M059J (cell line): Measurements from ENCODE around the gene TRAK1. TPM values are rescaled to one million over a fixed set of nuclear protein-coding genes. Genes with fewer than 3 reads are reported as not detected.

Experiments
- DNase-seq: peaks from one replicate; pipeline ENCODE4 v3.0.0-alpha.2; 2012; ENCODE audit warnings: low read depth
- total RNA-seq: library from RNA; depleted of rRNA; stranded (reverse); fragments of >200 nt; shearing (Covaris generic); gene quantifications from 2 replicates; pipeline ENCODE4 v1.2.3, GENCODE V29; 2014

TRAK1 gene
- total RNA-seq, 1 experiment from 2014 or later = 9.6 TPM

- DNase-seq = no peak
Observed at GRCh38 chr3:42123824-42124658, 32.9 kb downstream of the TRAK1 start.

DNA sequence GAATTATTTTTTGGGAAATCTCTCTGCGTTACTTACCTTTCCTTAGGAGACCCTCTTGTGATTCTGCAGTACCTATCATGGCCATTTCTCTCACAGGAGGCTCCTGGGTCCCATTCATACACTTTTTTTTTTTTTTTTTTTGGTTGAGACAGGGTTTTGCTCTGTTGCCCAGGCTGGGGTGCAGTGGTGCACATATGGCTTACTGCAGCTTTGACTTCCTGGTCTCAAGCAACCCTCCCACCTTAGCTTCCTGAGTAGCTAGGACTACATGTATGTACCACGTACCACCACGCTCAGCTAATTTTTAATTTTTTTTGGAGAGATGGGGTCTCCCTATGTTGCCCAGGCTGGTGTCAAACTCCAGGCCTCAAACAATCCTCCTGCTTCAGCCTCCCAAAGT lies 36.1 kb downstream of the TRAK1 start:
- DNase-seq = no peak

- no peak for DNase-seq
Observed at GRCh38 chr3:42128526-42128925, 37.4 kb downstream of the TRAK1 start.

- peak; percentile 41 for DNase-seq
Observed at GRCh38 chr3:42129014-42129953, 38.1 kb downstream of the TRAK1 start.

- no peak for DNase-seq
Observed at GRCh38 chr3:42130007-42130328, 38.8 kb downstream of the TRAK1 start.

- no peak for DNase-seq
Observed at GRCh38 chr3:42130329-42131070, 39.3 kb downstream of the TRAK1 start.

- no peak for DNase-seq
Observed at GRCh38 chr3:42133500-42134298, 42.5 kb downstream of the TRAK1 start.

DNA sequence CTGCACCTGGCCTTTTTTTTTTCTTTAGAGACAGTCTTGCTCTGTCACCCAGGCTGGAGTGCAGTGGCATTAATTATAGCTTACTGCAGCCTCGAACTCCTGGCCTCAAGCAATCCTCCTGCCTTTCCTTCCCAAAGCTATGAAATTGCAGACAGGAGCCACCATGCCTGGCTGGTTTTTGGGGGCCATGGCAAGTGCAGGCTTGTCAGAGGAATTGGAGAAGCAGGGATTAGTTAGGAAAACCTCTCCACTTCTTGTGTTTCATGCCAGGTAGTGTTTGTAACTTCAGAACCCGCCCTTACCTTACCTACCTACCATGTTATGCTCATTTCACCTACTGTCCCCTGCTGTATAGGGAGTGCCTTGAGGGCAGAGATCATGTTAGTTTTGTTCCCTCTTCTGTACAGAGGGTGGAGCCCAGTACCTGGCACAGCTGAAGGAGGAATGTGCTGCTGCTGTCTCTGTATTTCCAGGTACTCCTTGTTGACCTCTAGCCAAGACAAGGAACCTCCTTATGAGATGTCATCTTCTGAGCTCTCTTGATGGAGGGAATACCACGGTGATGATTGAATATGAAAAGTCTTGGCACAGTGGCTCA lies 43.8 kb downstream of the TRAK1 start:
- no peak for DNase-seq

- no peak for DNase-seq
Observed at GRCh38 chr3:42139621-42140453, 48.7 kb downstream of the TRAK1 start.

DNA sequence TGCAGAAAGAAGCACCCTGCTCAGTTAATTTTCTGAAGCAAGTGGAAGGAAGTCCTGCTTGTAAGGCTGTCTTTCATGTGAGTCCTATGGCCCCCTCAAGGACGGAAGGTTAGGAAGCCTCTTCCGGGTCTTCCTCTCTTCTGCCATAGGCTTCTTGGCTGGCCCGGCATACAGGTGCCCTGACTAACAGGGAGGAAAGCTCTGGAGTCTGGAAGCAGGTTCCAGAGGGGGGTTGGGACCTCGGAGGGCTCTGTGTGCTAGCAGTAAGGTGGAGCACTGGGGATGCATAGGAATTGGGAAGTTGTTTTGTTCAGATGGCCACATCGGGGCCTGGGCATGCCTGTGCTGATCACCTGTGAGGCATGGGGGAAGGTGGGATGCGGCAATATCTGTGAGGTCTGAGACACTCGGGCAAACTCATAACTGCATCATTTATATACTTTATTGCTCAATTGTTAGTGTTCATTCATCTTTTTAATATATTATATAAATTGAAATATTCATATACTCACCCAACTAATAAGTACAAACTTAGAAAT lies 49.6 kb downstream of the TRAK1 start:
- DNase-seq = no peak

- DNase-seq = no peak
Observed at GRCh38 chr3:42143440-42143839, 52.3 kb downstream of the TRAK1 start.

DNA sequence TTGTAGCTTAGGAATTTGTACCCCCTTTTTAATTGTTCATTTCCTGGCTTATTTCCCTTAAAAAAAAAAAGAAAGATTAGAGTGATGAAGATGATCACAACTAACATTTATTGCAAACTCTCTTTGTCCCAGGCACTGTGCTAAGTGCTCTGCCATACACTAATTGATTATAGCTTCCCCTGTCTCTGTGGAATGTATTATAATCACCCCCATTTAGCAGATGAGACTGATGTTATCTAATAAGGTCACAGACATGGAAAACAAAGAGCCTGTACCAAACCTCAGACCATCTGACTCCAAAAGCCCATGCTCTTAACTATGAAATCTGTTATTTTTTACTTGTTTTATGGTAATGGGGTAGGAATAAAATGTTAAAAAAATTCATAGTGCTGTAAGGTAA lies 53.1 kb downstream of the TRAK1 start:
- DNase-seq = no peak

- no peak for DNase-seq
Observed at GRCh38 chr3:42148086-42148848, 57.1 kb downstream of the TRAK1 start.

GRCh38 chr3:42148982-42149432 lies 57.9 kb downstream of the TRAK1 start:
- DNase-seq = peak; percentile 63

DNA sequence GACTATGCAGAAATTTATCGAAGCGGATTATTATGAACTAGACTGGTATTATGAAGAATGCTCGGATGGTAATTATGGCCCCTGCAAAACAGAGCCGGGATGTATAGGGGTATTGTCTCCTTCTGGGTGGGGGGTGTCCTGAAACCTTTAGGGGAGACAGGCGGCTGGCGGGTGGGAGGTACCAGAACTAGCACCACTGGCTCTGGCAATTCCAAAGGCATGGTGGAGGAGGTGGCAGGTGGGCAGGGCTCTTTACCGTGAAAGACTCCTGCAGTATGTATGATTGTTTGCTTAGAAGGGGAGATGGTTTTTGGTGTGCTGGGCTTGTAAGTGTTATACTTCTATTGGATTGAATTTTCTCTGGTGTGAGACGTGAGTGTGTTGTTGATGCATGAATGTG lies 58.4 kb downstream of the TRAK1 start:
- DNase-seq = no peak

- no peak for DNase-seq
Observed at GRCh38 chr3:42149975-42150374, 58.8 kb downstream of the TRAK1 start.

DNA sequence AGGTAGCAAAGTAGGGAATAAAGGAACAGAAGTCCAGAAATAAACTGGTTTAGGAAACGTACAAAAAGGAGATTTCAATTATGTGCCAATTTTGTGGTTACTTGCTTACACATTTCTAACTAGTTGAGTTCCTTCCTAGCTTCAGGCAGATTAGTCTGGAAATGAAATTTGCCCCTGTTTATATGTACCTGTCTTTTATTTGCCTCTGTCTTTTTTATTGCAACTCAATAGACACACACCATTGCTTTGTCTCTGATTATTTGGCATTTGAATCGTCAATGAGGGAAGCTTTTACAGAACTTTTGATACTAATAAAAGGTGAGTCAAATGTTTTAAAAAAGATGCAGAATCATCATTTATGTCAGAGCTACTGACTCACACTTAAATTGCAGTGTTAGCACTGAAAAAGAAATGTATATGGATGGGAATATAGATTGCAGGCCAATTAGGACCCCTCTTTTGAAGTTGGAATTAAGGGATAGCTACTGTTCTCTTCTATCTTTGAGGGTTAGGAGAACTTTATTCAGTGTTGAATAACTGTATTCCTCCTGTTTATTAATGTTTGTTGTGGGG lies 60.5 kb downstream of the TRAK1 start:
- peak; percentile 1 for DNase-seq

DNA sequence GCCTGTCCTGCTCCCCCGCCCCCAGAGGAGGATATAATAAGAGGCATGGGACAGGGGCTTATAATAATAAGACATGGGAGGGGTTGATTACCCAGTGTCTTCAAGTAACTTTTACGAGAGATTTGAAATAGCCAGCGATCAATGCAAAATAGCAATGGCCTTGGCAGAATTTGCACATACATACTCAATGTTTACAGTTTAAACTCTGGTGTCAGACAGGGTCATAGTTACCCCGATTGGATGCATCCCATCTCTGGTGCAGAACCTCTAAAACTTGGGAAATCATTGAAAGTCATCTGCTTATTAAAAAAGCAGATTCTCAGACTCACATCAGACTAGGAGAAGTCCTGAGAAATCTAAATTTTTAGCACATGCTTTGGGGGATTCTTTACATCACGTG lies 61.0 kb downstream of the TRAK1 start:
- DNase-seq = no peak

GRCh38 chr3:42153039-42153438 lies 61.9 kb downstream of the TRAK1 start:
- no peak for DNase-seq
